Stimulated activated memory B cell treated with anti-CD40 and anti-IgM and Interleukin-4, amounts not matched to agents 10 μg/mL and 1 μg/mL and 100 μg/mL, for 72 hours (primary cell): Measurements from ENCODE around the gene TRPC4AP.

Experiments
- ATAC-seq: fragments of 150-1000 bp; cut with Tn5 transposase; 2 replicates; pipeline ENCODE4 v1.10.0; 2021
- H3K27ac Mint-ChIP-seq: one replicate; pipeline ENCODE4 v1.8.0; 2022; ENCODE audit warnings: mild to moderate bottlenecking, mixed read lengths
- H3K27me3 Mint-ChIP-seq: one replicate; pipeline ENCODE4 v1.8.0; 2022; ENCODE audit warnings: mixed read lengths
- H3K36me3 Mint-ChIP-seq: one replicate; pipeline ENCODE4 v1.8.0; 2022; ENCODE audit warnings: mixed read lengths
- H3K4me1 Mint-ChIP-seq: one replicate; pipeline ENCODE4 v1.8.0; 2022; ENCODE audit warnings: mixed read lengths
- H3K4me3 Mint-ChIP-seq: one replicate; pipeline ENCODE4 v1.8.0; 2022; ENCODE audit warnings: mild to moderate bottlenecking, moderate library complexity, mixed read lengths
- H3K9me3 Mint-ChIP-seq: one replicate; pipeline ENCODE4 v1.8.0; 2022; ENCODE audit warnings: mixed read lengths

Gene TRPC4AP

DNA sequence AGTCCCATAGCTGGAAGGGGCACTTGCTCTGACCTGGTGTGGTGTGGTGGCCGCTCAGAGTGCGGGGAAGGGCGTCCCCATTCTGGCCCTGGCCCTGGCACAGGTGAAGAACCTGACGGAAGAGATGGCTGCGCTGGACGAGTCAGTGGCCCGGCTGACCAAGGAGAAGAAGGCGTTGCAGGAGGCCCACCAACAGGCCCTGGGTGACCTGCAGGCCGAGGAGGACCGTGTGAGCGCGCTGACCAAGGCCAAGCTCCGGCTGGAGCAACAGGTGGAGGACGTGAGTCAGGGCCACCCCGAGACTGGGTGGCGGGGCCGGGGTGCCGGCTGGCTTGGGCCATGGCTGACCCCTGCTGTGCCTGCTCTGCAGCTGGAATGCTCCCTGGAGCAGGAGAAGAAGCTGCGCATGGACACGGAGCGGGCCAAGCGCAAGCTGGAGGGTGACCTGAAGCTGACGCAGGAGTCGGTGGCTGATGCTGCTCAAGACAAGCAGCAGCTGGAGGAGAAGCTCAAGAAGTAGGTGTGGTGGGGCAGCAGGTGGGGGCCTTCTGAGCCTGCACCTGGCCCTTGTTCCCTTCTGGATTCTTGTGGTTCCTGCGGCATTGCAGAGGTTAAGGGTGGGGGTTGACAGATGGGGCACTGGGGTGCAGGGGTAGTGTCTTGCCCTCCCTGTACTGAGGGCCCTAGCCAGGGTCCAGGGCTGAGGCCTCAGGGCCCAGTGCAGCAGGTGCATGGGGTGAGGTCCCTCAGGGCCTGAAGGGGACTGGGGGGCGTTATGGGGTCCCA, 96.2 kb downstream of the TRPC4AP start:
- no peaks in the 10 kb centered on the region for H3K27me3 Mint-ChIP-seq
- H3K9me3 Mint-ChIP-seq = no peaks in the 10 kb centered on the region
- ATAC-seq = no peak
- H3K36me3 Mint-ChIP-seq = peaks cover 70% of the 10 kb centered on the region
- H3K4me1 Mint-ChIP-seq = peaks cover 12% of the 10 kb centered on the region
- no peak overlapping the region for H3K27ac Mint-ChIP-seq
- H3K4me3 Mint-ChIP-seq = no peak overlapping the region

DNA sequence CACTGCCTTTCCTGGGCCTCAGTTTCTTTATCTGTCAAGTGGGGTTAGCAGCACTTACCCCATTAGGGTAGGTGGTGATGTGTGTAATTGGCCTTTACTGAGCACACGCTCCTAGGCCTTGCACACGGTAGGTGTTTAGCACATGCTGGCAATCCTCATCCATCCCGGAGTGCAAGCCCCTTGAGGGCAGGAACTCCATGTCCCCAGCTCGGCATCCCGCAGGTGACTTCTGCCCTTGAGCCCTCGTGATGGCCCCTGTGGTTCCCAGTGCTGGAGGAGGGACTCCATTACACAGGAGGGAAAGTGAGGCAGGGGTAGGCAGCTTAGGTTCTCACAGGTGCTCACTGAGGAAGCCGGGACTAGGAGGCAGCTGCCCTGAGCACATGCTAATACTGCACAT, 96.9 kb downstream of the TRPC4AP start:
- peaks cover 8% of the 10 kb centered on the region for H3K4me1 Mint-ChIP-seq
- no peak overlapping the region for H3K4me3 Mint-ChIP-seq
- H3K27me3 Mint-ChIP-seq = no peaks in the 10 kb centered on the region
- no peak overlapping the region for H3K27ac Mint-ChIP-seq
- H3K36me3 Mint-ChIP-seq = peaks cover 63% of the 10 kb centered on the region
- no peaks in the 10 kb centered on the region for H3K9me3 Mint-ChIP-seq
- no peak for ATAC-seq

DNA sequence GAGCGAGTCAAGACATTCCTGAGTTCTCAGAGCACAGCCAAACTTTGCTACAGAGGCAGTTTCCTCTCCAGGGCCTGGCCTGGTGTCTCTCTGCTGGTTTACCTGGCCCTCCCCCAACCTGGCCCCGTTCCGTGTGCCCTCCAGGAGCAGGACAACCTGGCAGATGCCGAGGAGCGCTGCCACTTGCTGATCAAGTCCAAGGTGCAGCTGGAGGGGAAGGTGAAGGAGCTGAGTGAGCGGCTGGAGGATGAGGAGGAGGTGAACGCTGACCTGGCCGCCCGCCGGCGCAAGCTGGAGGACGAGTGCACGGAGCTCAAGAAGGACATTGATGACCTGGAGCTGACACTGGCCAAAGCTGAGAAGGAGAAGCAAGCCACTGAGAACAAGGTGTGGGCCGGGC, 97.4 kb downstream of the TRPC4AP start:
- H3K27ac Mint-ChIP-seq = no peak overlapping the region
- no peaks in the 10 kb centered on the region for H3K9me3 Mint-ChIP-seq
- H3K27me3 Mint-ChIP-seq = no peaks in the 10 kb centered on the region
- H3K36me3 Mint-ChIP-seq = peaks cover 58% of the 10 kb centered on the region
- H3K4me1 Mint-ChIP-seq = peaks cover 3% of the 10 kb centered on the region
- ATAC-seq = no peak
- H3K4me3 Mint-ChIP-seq = no peak overlapping the region

DNA sequence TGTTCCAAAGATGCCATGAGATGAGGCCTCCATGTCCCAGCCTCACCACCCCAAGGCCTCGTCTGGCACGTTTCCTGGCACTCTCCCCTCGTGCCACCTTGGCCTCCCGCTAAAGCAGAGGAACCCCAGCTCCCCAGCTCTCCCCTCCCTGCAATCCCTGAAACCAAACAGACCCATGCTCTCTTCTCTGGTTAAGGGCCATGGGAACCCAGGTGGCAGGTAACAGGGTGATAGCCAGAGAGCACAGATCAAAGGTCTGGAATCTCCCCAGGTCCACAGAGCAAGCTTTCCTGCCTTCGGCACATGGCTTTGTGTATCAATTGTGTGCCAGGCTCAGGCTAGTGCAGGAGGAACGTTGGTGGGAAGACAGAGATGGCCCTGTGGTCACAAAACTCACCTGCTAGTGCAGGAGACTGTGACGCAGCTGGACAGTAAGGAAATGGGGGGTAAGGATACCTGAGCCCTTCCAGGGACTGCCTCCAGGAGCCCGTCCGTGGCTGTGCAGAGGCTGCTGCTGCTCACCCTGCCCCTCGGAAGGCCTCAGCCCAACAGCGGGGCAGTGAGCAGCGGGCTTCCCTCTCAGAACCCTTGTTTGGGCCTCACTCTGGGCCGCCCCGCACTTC, 98.0 kb downstream of the TRPC4AP start:
- Mint-ChIP-seq H3K27me3 (no peaks in the 10 kb centered on the region), H3K27ac (no peak overlapping the region), H3K4me1 (no peaks in the 10 kb centered on the region), H3K9me3 (no peaks in the 10 kb centered on the region), H3K4me3 (no peak overlapping the region), H3K36me3 (peaks cover 53% of the 10 kb centered on the region)
- no peak for ATAC-seq

DNA sequence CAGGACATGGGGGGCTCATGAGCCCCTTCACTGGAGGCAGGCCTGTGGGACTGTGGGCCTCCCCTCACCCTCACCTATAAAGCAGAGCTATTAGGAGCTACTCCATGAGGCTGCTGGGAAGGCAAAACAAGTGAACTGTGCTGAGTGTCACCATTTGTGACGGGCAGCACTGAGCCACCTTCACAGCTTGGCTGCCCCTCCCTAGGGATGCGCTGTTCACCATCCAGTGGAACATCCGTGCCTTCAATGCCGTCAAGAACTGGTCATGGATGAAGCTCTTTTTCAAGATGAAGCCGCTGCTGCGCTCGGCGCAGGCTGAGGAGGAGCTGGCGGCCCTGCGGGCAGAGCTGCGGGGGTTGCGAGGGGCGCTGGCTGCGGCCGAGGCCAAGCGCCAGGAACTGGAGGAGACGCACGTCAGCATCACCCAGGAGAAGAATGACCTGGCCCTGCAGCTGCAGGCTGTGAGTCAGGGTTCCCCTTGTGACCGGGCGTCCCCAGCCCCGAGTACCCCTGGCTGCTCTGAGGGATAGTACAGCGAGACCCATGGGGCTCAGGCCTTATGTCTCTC, 98.6 kb downstream of the TRPC4AP start:
- no peaks in the 10 kb centered on the region for H3K9me3 Mint-ChIP-seq
- no peaks in the 10 kb centered on the region for H3K27me3 Mint-ChIP-seq
- peaks cover 47% of the 10 kb centered on the region for H3K36me3 Mint-ChIP-seq
- no peaks in the 10 kb centered on the region for H3K4me1 Mint-ChIP-seq
- H3K4me3 Mint-ChIP-seq = no peak overlapping the region
- ATAC-seq = no peak
- no peak overlapping the region for H3K27ac Mint-ChIP-seq

DNA sequence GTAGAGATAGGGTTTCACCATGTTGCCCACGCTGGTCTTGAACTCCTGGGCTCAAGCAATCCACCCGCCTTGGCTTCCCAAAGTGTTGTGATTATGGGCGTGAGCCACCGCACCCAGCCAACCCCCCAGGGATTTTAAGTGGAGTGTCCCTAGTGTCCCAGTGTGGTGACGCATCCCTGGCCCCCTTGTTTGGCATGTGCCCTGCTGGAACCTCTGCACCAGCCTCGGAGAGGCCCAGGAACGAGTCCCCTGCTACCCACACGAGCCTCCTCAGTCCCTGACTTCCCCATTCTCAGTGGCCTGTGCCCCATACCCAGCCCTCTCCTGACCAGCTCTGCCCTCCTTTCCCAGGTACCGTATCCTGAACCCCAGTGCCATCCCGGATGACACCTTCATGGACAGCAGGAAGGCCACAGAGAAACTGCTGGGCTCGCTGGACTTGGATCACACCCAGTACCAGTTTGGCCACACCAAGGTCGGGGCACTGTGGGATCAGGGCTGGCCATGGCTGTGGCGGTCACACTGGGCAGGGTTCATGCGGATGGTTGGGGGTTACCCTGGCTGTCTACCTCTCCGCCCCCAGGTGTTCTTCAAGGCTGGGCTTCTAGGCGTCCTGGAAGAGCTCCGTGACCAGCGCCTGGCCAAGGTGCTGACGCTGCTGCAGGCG, 99.7 kb downstream of the TRPC4AP start:
- H3K4me1 Mint-ChIP-seq = no peaks in the 10 kb centered on the region
- H3K27me3 Mint-ChIP-seq = no peaks in the 10 kb centered on the region
- ATAC-seq = no peak
- peaks cover 36% of the 10 kb centered on the region for H3K36me3 Mint-ChIP-seq
- H3K27ac Mint-ChIP-seq = no peak overlapping the region
- H3K4me3 Mint-ChIP-seq = no peak overlapping the region
- no peaks in the 10 kb centered on the region for H3K9me3 Mint-ChIP-seq

DNA sequence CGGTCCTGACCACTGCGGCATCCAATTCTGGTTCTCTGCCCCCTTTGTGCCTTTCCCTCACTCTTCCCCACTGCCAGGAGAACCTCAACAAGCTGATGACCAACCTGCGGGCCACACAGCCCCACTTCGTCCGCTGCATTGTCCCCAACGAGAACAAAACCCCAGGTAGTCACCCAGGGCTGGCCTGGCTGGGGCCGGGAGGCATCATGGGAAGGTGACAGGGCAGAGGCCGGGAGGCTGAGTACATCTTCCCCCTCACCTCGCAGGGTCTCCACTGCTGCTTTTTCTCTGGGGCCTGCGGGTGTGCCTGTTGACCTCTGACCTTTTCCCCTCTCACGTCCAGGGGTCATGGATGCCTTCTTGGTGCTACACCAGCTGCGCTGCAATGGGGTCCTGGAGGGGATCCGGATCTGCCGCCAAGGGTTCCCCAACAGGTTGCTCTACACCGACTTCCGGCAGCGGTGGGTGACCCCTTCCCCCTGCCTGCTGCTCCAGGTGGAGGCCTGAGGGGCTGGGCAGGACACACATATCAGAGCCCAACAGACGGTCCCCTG, 101.9 kb downstream of the TRPC4AP start:
- peaks cover 4% of the 10 kb centered on the region for H3K27me3 Mint-ChIP-seq
- H3K4me1 Mint-ChIP-seq = no peaks in the 10 kb centered on the region
- no peak overlapping the region for H3K27ac Mint-ChIP-seq
- no peak overlapping the region for H3K4me3 Mint-ChIP-seq
- no peaks in the 10 kb centered on the region for H3K9me3 Mint-ChIP-seq
- no peak for ATAC-seq
- H3K36me3 Mint-ChIP-seq = peaks cover 16% of the 10 kb centered on the region

DNA sequence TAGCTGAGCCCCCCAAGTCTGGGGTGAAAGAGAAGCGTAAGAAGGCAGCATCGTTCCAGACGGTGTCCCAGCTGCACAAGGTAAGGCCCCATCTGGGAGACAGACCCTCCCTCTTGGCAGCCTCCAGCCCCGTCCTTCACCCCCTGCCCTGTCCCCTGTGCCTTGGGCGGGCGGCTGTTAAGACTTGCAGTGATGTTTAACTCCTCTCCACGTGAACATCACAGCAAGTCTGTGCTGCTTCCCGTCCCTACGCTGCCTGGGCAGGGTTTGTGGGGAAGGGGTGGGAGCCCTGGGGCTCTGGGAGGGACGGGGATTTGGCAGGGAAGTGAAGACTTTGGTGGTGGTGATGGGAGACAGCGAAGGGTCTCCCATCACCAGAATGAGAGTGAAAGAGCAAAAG, 102.4 kb downstream of the TRPC4AP start:
- Mint-ChIP-seq H3K4me3 (no peak overlapping the region), H3K36me3 (peaks cover 14% of the 10 kb centered on the region), H3K4me1 (no peaks in the 10 kb centered on the region), H3K27me3 (peaks cover 9% of the 10 kb centered on the region), H3K27ac (no peak overlapping the region), H3K9me3 (no peaks in the 10 kb centered on the region)
- ATAC-seq = no peak

DNA sequence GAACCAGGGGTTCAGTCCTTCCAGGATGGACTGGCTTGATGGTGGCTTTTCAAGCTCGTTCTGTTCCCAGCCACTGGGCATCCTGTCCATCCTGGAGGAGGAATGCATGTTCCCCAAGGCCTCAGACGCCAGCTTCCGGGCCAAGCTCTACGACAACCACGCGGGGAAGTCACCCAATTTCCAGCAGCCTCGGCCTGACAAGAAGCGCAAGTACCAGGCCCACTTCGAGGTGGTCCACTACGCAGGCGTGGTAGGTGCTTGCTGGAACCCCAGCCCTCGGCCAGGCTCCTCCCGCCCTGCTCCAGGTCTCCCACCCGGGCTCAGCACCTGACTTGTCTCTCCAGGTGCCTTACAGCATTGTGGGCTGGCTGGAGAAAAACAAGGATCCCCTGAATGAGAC, 102.9 kb downstream of the TRPC4AP start:
- no peaks in the 10 kb centered on the region for H3K4me1 Mint-ChIP-seq
- no peak for ATAC-seq
- no peak overlapping the region for H3K27ac Mint-ChIP-seq
- H3K9me3 Mint-ChIP-seq = no peaks in the 10 kb centered on the region
- H3K36me3 Mint-ChIP-seq = peaks cover 13% of the 10 kb centered on the region
- H3K4me3 Mint-ChIP-seq = no peak overlapping the region
- H3K27me3 Mint-ChIP-seq = peaks cover 14% of the 10 kb centered on the region

DNA sequence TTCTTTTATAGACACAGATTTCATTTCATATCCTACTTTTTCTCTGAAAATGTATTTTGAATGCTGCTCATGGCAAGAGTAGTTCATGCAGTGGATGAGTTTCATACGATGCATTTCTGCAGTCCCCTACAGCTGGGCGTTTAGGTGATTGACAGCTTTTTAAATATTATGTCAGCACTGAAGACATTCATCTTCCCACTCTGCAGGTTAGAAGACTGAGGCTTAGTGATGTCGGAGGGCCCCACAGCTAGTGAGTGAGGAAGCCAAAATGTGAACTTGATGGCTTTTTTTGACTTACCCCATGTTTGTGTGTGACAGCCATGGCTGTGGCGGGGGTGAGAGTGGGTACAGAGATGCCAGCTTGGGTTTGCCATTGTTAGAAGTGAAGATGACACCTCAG, 103.5 kb downstream of the TRPC4AP start:
- H3K27me3 Mint-ChIP-seq = peaks cover 16% of the 10 kb centered on the region
- H3K4me1 Mint-ChIP-seq = no peaks in the 10 kb centered on the region
- no peak overlapping the region for H3K4me3 Mint-ChIP-seq
- H3K36me3 Mint-ChIP-seq = peaks cover 8% of the 10 kb centered on the region
- H3K27ac Mint-ChIP-seq = no peak overlapping the region
- no peak for ATAC-seq
- H3K9me3 Mint-ChIP-seq = no peaks in the 10 kb centered on the region

DNA sequence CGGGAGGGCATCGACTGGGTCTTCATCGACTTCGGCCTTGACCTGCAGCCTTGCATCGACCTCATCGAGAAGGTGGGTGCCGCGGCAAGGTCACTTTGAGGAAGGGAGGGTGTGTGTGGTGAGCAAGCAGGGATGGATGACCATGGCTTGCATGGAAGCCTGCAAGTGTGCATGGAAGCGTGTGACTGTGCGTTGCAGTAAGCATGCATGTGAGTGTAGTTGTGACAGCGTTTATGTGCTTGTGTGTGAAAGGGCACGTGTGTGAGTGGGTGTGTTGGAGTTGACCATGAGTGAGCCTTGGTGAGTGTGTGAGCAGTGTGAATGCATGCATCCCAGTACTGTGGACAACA, 104.4 kb downstream of the TRPC4AP start:
- Mint-ChIP-seq H3K4me1 (peaks cover 3% of the 10 kb centered on the region), H3K27ac (no peak overlapping the region), H3K4me3 (no peak overlapping the region), H3K36me3 (no peaks in the 10 kb centered on the region), H3K9me3 (no peaks in the 10 kb centered on the region), H3K27me3 (peaks cover 25% of the 10 kb centered on the region)
- ATAC-seq = no peak

DNA sequence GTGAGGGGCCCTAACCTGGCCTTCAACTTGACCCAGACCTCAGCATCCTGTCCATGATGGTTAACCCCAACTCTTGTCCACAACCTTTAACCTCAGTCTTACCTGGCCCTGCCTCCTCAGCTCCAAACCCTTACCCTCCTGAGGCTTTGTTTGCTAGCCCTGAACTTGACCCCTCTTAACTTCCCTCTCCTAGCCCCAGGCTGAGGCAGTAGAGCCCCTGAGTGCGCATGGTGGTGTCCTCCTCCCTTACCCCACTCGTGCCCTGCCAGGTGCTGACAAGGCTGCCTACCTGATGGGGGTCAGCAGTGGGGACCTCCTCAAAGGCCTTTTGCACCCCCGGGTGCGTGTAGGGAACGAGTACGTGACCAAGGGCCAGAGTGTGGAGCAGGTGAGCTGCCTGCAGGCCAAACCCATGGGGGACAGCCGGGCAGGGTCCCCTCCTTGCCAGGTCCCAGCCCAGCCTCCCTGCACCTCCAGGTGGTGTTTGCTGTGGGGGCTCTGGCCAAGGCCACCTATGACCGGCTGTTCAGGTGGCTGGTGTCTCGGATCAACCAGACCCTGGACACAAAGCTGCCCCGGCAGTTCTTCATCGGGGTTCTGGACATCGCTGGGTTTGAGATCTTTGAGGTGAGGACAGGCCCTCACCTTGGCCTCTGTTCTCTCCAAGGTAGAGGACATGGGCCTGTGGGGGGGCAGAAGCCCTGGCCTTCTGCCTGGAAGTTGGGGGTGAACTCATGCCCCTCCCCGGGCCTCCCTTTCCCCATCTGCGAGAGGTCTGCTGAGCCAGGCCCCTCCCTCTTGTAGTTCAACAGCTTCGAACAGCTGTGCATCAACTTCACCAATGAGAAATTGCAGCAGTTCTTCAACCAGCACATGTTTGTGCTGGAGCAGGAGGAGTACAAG, 105.1 kb downstream of the TRPC4AP start:
- no peak for ATAC-seq
- Mint-ChIP-seq H3K4me1 (peaks cover 6% of the 10 kb centered on the region), H3K27me3 (peaks cover 32% of the 10 kb centered on the region), H3K4me3 (no peak overlapping the region), H3K27ac (no peak overlapping the region), H3K9me3 (no peaks in the 10 kb centered on the region), H3K36me3 (no peaks in the 10 kb centered on the region)

DNA sequence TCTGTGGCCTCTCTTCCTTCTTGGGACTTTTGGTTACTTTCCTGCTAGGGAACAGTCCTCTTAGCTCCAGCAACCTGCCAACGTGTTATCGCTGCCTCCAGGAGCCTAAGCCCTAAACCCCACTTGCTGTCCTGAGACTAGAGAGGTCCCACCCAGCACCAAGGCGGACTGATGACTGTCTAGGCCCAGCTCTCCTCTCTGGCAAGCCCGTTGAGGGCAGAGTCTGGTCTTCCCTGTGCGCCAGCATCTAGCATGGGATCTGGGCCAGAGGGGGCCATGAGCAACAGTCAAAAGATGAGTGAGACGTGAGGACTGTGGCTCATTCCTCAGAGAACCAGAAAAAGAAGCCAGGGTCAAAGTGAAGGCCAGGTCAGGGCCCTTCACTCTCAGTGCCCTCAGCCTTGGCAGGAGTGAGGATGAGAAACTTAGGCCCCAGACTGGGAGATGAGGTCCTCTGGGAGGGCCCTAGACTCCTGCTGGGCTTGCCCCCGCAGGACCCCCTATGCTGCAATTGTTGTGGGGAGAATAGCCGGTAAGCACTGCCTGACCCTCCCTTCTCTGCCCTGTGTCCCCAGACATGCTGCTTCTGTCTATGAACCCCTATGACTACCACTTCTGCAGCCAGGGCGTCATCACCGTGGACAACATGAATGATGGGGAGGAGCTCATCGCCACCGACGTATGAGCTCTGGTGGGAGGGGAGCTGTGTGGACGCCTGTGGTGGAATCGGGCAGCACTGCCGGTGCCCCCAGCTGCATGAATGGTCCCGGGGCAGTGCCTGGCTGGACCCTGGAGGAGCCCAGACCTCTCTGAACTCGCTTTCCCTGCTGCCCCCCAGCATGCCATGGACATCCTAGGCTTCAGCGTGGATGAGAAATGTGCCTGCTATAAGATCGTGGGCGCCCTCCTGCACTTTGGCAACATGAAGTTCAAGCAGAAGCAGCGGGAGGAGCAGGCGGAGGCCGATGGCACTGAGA, 106.0 kb downstream of the TRPC4AP start:
- no peak for ATAC-seq
- Mint-ChIP-seq H3K4me3 (no peak overlapping the region), H3K27me3 (peaks cover 41% of the 10 kb centered on the region), H3K36me3 (no peaks in the 10 kb centered on the region), H3K4me1 (peaks cover 6% of the 10 kb centered on the region), H3K9me3 (no peaks in the 10 kb centered on the region), H3K27ac (no peak overlapping the region)
